ENCODE measurements around the gene SERPINB7. TPM values are rescaled to one million over a fixed set of nuclear protein-coding genes. Genes with fewer than 3 reads are reported as not detected.
"Not testable (repeated sequence)": the region's sequence is repeated elsewhere in the genome, so short reads cannot be mapped to it uniquely, and the experiment has no call there.

The SERPINB7 gene
- total RNA-seq, 3 donors from 2014 or later (not counting 1 experiment from before 2014, with no cell fraction given): not detected

DNA sequence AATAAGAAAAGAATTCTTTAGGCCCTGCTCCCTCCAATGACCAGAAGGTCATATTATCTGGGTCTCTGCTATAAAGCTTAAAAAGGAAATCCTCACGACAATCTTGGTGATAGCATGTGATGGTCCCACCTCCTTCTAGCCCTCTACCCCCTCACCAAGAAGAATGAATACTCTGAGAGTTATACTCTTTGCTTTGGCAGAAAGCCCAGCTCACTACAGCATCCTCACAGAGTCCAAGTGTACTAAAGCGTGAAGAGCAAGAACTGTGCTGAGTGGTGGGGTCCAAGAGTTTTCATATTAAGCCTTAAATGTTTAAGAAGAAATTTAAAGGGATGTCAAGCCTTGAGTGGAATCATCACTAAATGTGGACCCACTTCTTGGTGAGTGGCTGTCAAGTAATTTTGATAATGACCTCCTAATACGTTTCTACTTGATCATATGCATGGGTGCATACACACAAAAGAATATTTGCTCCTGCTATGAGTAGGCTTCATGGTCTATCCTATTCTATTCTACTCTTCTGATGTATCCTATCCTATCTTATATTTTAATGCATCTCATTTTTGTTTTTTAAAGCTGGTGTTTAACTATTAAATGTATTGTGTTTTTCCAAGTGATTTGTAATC, 16.5 kb upstream of the SERPINB7 start:
- Mint-ChIP-seq H3K4me3 (no peak overlapping the region), H3K27me3 (ENCODE audit: low read depth in 2 of 2) (peaks cover 0 to 6% of the 10 kb centered on the region in 2 donors), H3K4me1 (no peaks in the 10 kb centered on the region), H3K36me3 (peaks cover 10% of the 10 kb centered on the region), H3K27ac (no peak overlapping the region), H3K9me3 (peaks cover 5 to 7% of the 10 kb centered on the region in 2 donors)
- DNase-seq (no peak), ATAC-seq (no peak)
- H3K27me3 ChIP-seq (ENCODE audit: control insufficient read depth, insufficient read depth, low read length): no peaks in the 10 kb centered on the region
- H3K27ac ChIP-seq (ENCODE audit: low read length): no peak overlapping the region
- 79% methylated on average over 3 of the region's 3 CpGs for WGBS (ENCODE audit: insufficient coverage)
- no peaks in the 10 kb centered on the region for H3K4me1 ChIP-seq (ENCODE audit: control insufficient read depth, insufficient read depth, low read length)
- H3K4me3 ChIP-seq (ENCODE audit: low read length): no peak overlapping the region
- intact Hi-C loops (cut with micrococcal nuclease): no loop called here
- TF ChIP-seq, protein P1, sequence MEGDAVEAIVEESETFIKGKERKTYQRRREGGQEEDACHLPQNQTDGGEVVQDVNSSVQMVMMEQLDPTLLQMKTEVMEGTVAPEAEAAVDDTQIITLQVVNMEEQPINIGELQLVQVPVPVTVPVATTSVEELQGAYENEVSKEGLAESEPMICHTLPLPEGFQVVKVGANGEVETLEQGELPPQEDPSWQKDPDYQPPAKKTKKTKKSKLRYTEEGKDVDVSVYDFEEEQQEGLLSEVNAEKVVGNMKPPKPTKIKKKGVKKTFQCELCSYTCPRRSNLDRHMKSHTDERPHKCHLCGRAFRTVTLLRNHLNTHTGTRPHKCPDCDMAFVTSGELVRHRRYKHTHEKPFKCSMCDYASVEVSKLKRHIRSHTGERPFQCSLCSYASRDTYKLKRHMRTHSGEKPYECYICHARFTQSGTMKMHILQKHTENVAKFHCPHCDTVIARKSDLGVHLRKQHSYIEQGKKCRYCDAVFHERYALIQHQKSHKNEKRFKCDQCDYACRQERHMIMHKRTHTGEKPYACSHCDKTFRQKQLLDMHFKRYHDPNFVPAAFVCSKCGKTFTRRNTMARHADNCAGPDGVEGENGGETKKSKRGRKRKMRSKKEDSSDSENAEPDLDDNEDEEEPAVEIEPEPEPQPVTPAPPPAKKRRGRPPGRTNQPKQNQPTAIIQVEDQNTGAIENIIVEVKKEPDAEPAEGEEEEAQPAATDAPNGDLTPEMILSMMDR (IDR thresholded peaks at IDR 0.05): no peak
- H3K9me3 ChIP-seq (ENCODE audit: control insufficient read depth, insufficient read depth, low read length): peaks cover 8% of the 10 kb centered on the region
- no peaks in the 10 kb centered on the region for H3K36me3 ChIP-seq (ENCODE audit: control insufficient read depth, insufficient read depth, low read length)

DNA sequence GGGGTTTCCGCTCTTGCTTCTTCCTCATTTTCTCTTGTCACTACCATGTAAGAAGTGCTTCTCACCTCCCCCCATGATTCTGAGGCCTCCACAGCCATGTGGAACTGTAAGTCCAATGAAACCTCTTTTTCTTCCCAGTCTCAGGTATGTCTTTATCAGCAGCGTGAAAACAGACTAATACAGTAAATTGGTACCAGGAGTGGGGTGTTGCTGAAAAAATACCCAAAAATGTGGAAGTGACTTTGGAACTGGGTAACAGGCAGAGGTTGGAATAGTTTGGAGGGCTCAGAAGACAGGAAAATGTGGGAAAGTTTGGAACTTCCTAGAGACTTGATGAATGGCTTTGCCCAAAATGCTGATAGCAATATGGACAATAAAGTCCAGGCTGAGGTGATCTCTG, 15.4 kb upstream of the SERPINB7 start:
- H3K36me3 ChIP-seq (ENCODE audit: control insufficient read depth, insufficient read depth, low read length); H3K4me3 Mint-ChIP-seq; H3K4me1 Mint-ChIP-seq; DNase-seq; intact Hi-C loops (cut with micrococcal nuclease); H3K27ac ChIP-seq (ENCODE audit: low read length); ATAC-seq; H3K9me3 ChIP-seq (ENCODE audit: control insufficient read depth, insufficient read depth, low read length); H3K4me1 ChIP-seq (ENCODE audit: control insufficient read depth, insufficient read depth, low read length); H3K27me3 Mint-ChIP-seq (ENCODE audit: low read depth in 2 of 2); H3K4me3 ChIP-seq (ENCODE audit: low read length); H3K9me3 Mint-ChIP-seq; H3K27me3 ChIP-seq (ENCODE audit: control insufficient read depth, insufficient read depth, low read length); H3K27ac Mint-ChIP-seq: not testable (repeated sequence)
- 88% methylated on average over 2 of the region's 2 CpGs for WGBS (ENCODE audit: insufficient coverage)
- peaks cover 10% of the 10 kb centered on the region for H3K36me3 Mint-ChIP-seq

DNA sequence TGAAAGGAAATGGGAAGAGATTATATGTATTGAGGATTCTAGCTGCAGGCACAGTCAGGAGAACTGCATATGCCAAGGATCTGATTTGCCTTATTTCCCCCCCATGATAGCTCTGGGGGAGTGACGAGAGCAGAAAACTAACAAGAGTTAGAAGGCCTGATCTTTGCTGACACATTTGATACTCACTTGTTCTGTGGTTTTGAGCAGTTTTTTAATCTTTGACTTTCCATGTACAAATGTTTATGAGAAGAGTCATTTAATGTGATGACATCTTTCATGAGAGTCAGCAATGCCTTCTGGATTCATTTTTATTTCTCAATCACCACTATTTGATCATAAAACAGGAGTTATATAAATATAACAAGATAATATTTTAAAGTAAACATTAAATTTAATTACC, 12.7 kb upstream of the SERPINB7 start:
- no peaks in the 10 kb centered on the region for H3K36me3 ChIP-seq (ENCODE audit: control insufficient read depth, insufficient read depth, low read length)
- WGBS (ENCODE audit: insufficient coverage): 43% methylated on average over 1 of the region's 1 CpG
- peaks cover 4% of the 10 kb centered on the region for H3K27me3 ChIP-seq (ENCODE audit: control insufficient read depth, insufficient read depth, low read length)
- Mint-ChIP-seq H3K4me3 (no peak overlapping the region), H3K27ac (no peak overlapping the region), H3K27me3 (ENCODE audit: low read depth in 2 of 2) (peaks cover 10 to 13% of the 10 kb centered on the region in 2 donors), H3K4me1 (no peaks in the 10 kb centered on the region), H3K36me3 (peaks cover 10% of the 10 kb centered on the region), H3K9me3 (peaks cover 5 to 7% of the 10 kb centered on the region in 2 donors)
- ATAC-seq (no peak), DNase-seq (no peak)
- H3K27ac ChIP-seq (ENCODE audit: low read length): no peak overlapping the region
- H3K4me3 ChIP-seq (ENCODE audit: low read length): no peak overlapping the region
- TF ChIP-seq, protein P1 (IDR thresholded peaks at IDR 0.05): no peak
- intact Hi-C loops (cut with micrococcal nuclease): no loop called here
- H3K9me3 ChIP-seq (ENCODE audit: control insufficient read depth, insufficient read depth, low read length): peaks cover 8% of the 10 kb centered on the region
- no peaks in the 10 kb centered on the region for H3K4me1 ChIP-seq (ENCODE audit: control insufficient read depth, insufficient read depth, low read length)

DNA sequence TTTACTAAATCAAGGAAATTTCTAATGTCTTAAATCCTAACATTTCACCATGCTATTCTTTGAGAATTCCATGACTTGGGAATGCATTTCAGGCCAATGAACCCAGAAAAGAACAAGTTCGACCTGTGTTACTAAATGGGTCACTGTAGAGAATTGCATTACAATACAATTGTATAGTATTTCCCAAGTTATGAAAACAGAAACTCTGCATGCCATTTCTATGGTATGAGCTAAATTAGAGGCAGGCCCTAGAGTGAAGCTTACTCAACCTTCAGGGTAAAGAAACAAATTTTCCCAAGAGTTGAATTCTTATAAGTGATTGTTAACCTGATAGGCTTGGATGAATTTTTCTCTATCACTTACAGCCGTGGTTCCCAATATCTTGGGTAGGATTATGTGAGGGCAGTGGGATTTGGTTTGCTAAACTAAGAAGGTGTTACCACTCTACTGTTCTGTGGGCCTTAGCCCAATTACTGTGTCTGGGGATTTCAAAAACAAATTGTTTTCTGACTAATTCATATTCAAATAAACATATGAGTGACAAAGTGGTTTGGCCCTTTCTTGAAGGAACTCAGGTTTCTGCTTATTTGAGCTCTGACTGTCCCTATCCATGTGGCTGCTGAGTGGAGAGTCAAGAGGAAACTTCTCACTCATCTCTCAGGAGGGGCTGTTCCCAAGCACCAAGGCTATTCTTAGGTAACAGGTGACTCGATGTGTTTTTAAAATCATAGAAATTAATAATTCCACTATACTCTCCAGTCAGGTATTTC, 11.2 kb upstream of the SERPINB7 start:
- ATAC-seq (no peak), DNase-seq (no peak)
- peaks cover 4% of the 10 kb centered on the region for H3K27me3 ChIP-seq (ENCODE audit: control insufficient read depth, insufficient read depth, low read length)
- H3K27me3 Mint-ChIP-seq (ENCODE audit: low read depth in 2 of 2): peaks cover 13 to 16% of the 10 kb centered on the region in 2 donors
- intact Hi-C loops (cut with micrococcal nuclease): no loop called here
- H3K4me1 ChIP-seq (ENCODE audit: control insufficient read depth, insufficient read depth, low read length): no peaks in the 10 kb centered on the region
- no peaks in the 10 kb centered on the region for H3K36me3 ChIP-seq (ENCODE audit: control insufficient read depth, insufficient read depth, low read length)
- peaks cover 7 to 8% of the 10 kb centered on the region in 2 donors for H3K9me3 Mint-ChIP-seq
- no peak overlapping the region for H3K27ac Mint-ChIP-seq
- peaks cover 0 to 5% of the 10 kb centered on the region in 2 donors for H3K4me1 Mint-ChIP-seq
- WGBS (ENCODE audit: insufficient coverage): 86% methylated on average over 1 of the region's 3 CpGs
- H3K4me3 ChIP-seq (ENCODE audit: low read length): no peak overlapping the region
- peaks cover 10% of the 10 kb centered on the region for H3K36me3 Mint-ChIP-seq
- peaks cover 8% of the 10 kb centered on the region for H3K9me3 ChIP-seq (ENCODE audit: control insufficient read depth, insufficient read depth, low read length)
- no peak overlapping the region for H3K4me3 Mint-ChIP-seq
- H3K27ac ChIP-seq (ENCODE audit: low read length): no peak overlapping the region
- TF ChIP-seq, protein P1 (IDR thresholded peaks at IDR 0.05): no peak
